HG02588 (cell line): ENCODE data around the gene MYOG.

Experiments
- ATAC-seq: cut with Tn5 transposase; IDR thresholded peaks from one replicate; pipeline ENCODE4 v1.9.1; 2021; ENCODE audit warnings: mild to moderate bottlenecking, moderate library complexity; ENCODE audit not compliant: unreplicated experiment

The MYOG gene

GRCh38 chr1:203091199-203091477 lies 5.3 kb upstream of the MYOG start:
- no peak for ATAC-seq

DNA sequence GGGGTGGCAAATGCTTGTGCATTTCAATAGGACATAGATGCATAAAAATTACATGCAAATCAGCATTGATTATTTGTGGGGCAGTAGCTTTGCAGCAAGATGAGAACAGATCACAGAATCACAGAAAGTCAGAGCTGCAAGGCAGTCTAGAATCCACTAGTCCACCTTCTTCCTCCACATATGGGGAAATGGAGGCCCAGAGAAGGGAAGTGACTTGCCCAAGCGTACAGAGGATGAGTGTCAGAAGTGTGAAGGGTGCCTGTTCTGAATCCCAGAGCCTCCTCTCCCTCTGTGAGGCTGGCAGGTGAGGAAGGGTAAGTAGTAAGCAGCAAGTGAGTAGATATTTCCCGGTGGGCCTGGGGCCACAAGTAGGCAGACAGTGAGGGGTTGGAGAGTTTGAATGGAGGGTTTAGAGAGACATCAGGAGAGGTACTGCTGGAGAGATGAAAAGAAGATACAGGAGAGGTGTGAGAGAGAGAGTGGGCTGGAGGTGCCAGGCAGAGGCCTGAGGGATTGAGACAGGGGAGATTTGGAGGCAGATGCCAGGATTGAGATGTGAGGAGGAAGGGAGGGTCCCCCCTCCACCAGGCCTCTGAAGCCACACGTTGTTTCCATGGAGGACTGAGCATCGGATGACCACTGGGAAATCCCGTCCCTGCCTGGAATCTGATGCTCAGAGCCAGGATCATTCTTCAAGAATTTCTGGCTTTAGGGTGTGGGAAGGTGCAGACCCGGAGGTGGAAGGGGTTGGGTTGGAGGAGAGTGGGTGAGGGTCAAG lies 4.8 kb upstream of the MYOG start:
- no peak for ATAC-seq

DNA sequence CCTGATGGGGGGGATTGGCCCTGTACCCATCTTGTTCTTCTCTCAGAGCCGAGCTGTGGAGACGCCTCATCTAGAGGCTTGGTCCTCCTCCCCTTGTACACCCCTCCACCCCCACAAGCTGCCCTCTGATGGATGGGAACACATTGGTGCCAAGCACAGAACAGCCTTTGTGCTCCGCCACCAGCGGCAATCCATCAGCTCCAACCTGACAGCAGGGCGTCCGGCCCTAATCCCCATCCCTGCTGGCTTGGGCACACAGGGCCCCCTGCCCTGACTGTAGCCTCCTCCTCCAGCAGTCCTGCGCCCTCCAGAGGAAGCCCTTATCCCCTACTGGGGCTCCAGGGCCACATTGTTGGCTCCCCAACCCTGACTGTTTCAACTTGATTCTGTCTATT lies 3.8 kb upstream of the MYOG start:
- no peak for ATAC-seq

DNA sequence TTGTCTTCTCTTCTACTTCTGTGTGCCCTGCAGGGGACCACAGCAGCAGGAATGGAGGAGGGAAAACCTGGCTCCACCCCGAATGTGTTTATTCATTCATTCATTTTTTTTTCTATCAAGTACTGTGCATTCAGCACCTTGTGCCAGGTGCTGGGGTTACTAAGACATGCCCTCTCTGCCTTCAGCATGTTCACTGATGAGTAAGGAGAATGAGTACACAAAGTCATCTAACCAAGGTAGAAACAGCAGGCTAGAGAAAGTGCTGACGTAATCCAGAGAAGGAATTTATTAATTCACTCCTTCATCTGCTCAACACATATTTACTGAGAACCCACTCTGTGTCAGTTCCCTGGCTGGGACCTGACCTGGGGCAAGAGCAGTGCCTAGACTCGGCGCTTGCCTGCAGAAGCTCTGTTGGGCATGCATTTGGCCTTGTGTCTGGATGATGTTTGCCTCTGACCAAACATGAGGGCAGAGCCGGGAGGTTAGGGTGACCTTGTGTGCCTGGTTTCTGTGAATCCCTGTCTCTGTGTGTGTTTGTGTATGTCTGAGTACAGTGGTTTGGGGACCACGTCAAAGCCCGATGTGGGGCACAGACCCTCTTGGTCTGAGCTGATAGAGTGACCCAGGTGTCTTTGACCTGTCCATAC lies 3.3 kb upstream of the MYOG start:
- no peak for ATAC-seq

GRCh38 chr1:203088441-203088840 lies 2.6 kb upstream of the MYOG start:
- no peak for ATAC-seq

GRCh38 chr1:203086992-203087763 lies 1.4 kb upstream of the MYOG start:
- no peak for ATAC-seq

- no peak for ATAC-seq
Observed at GRCh38 chr1:203084588-203085527, 954 bp downstream of the MYOG start.

GRCh38 chr1:203083463-203083921 lies 2.3 kb downstream of the MYOG start:
- ATAC-seq: no peak

GRCh38 chr1:203082571-203083462 lies 3.0 kb downstream of the MYOG start:
- ATAC-seq: no peak

DNA sequence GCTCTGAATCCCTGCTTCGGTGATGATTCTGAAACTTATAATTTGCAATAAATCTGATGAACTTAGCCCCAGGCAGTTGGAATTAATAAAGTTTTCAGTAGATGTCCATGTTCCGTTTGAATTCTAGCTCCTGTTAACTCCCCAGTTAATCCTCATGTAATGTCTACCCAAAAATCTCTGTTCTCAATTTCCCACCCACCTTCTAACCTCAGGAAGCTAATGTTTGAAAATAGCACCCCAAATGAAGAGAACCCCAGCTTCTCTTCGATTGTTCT lies 3.6 kb downstream of the MYOG start:
- no peak for ATAC-seq

DNA sequence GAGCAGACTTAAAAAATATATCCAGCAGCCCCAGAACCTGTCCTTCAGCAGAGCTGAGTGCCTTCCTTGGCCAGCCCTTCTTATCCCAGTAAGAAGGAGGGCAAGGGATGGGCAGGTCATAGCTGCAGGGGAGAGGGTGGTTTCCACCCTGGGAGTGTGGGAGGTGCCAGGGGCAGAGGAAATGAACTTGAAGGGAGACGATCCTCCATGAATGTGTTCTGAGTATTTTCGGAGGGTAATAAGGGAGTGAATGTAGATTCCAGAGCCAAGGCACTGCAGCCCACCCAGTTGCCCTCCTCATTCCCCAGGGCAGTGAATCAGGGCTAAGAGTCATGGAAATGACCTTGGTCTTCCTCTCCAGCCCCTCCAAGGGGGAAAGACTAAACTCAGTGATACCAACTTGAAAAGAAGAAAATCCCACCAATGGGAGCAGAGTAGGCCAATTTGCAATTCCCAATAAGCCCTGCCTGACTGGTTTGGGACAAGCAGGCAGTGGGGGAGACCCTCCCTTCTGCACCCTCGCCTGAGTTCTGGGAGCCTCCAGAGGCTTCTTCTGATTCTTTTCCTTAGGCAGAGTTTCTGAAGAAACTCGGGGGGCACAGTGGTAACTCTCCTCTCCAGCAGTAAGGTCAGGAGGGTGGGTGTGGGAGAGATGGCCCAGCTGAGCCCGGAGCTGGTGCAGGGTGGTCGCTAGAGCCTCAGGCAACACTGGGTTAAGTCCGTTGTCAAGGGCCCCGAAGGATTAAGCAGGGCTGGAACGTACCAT lies 4.2 kb downstream of the MYOG start:
- ATAC-seq: no peak

GRCh38 chr1:203080456-203080855 lies 5.4 kb downstream of the MYOG start:
- no peak for ATAC-seq

DNA sequence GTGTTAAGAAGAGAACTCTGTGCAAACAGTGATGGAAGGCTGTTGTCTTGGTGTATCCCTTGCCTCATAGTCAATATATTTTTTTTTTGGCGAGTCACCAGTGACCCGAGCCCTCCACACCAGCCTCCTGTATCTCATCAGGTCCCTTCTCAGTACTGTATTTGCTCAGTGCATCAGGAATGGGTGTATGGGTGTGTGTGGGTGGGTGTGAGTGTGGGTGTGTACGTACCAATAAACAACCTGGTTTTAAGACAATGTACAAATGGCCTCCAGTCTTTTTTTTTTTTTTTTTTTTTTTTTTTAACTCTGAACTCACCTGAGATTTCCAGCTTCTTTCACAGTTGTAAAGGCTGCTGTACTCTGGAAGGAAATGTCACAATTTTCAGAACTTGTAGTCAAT lies 7.3 kb downstream of the MYOG start:
- no peak for ATAC-seq

GRCh38 chr1:203077956-203078355 lies 7.9 kb downstream of the MYOG start:
- no peak for ATAC-seq

DNA sequence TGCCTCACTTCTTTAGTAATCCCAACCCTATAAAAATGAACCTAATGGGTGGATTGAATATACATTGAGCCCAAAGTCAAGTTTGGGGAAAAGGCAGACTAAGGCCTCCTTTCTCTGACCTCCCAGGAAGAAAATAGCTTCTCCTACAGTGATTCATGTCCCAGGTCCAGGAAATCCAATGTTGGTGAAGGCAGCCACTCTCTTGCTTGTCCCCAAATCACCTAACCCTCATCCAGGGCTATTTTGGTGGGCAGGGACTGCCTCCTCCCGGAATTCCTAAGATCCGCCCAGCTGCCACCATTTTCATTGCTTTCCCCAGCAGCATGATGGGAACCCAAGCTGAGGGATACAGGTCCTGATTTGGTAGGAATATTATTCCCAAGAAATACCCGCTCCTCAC lies 8.4 kb downstream of the MYOG start:
- no peak for ATAC-seq

DNA sequence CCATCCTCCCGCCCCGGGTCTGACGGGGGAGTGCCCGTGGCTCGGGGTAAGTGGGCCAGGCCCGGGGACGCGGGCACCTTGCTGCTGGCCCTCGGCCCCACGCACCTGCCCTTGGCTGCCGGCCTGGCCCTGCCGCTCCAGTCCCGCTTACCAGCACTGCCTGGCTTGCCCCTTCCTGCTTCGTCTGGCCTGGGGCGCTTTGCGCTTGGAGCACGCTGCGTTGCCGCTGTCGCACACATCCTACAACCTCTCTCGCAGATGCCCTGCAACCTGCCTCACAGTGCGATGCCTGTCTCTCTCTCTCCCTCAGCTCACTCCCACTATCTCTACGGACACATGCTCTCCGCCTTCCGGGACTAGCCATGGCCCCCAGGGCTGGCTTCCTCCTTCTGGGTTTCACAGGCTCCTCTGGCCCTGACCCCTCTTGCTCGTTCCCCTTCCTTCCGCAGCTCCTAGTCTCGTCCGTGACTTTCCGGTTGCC lies 9.7 kb downstream of the MYOG start:
- ATAC-seq: no peak

GRCh38 chr1:203075236-203076030 lies 10.4 kb downstream of the MYOG start:
- ATAC-seq: no peak

DNA sequence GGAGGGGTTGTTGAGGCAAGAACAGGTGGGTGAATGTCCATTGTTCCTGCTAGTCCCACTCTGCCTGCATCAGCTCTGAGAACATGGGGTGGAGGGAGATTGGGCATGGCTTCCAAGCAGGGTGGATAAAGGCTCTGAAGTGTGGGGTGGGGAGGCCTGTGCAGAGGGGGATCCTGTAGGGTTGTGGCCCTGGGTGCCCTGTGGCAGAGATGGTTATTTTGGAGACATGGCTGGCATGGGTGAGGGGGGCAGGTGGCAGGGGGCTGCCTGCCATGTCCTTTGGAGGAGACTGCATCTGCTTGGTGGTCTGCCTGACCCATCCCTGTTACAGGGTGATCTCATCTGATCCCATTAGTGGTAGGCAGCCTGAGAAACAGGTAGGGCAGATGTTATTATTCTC lies 11.2 kb downstream of the MYOG start:
- ATAC-seq: no peak

DNA sequence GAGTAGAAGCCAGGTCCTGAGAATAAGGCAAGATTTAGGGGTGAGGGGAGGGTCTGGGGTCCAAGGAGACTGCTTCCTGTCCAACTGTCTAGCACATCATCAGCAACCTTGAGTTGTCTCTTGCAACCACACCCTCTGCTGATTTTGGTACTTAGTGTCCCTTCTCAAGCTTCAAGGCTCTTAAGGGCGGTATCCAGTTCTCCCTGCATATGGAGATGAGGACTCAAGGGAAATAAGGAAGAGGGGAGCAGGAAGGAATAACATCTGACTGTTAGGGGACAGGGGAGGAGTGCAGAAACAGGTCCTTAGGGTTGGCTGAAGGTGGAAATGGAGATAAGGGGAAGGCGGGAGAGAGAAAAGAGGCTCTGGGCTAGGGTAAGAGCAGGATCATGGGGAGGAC lies 12.3 kb downstream of the MYOG start:
- no peak for ATAC-seq
